ENCODE measurements around the gene TBC1D2. TPM values are rescaled to one million over a fixed set of nuclear protein-coding genes. Genes with fewer than 3 reads are reported as not detected.
A peak's percentile ranks its signal among the peaks of the same experiment; 100 is the strongest.
"Not testable (repeated sequence)": the region's sequence is repeated elsewhere in the genome, so short reads cannot be mapped to it uniquely, and the experiment has no call there.

Gene TBC1D2
- total RNA-seq, 2 donors from 2014 or later = 26.0 to 28.3 TPM

- ATAC-seq (no peak), DNase-seq (no peak)
- intact Hi-C loops (cut with DNase I, micrococcal nuclease) = no loop called here
Observed at GRCh38 chr9:98276907-98277469, 21.5 kb upstream of the TBC1D2 start.

GRCh38 chr9:98275159-98275558 lies 19.7 kb upstream of the TBC1D2 start:
- ATAC-seq = no peak
- no peak for DNase-seq
- intact Hi-C loops (cut with DNase I, micrococcal nuclease) = no loop called here

- intact Hi-C loops (cut with DNase I, micrococcal nuclease) = no loop called here
- DNase-seq = no peak
- ATAC-seq = no peak
Observed at GRCh38 chr9:98272083-98272482, 16.6 kb upstream of the TBC1D2 start.

GRCh38 chr9:98271479-98271878 lies 16.0 kb upstream of the TBC1D2 start:
- intact Hi-C loops (cut with DNase I, micrococcal nuclease) = no loop called here
- DNase-seq (no peak), ATAC-seq (no peak)

GRCh38 chr9:98270284-98270683 lies 14.8 kb upstream of the TBC1D2 start:
- intact Hi-C loops (cut with DNase I, micrococcal nuclease); DNase-seq; ATAC-seq: not testable (repeated sequence)

GRCh38 chr9:98269652-98270051 lies 14.2 kb upstream of the TBC1D2 start:
- intact Hi-C loops (cut with DNase I, micrococcal nuclease); ATAC-seq; DNase-seq: not testable (repeated sequence)

- intact Hi-C loops (cut with DNase I, micrococcal nuclease); DNase-seq; ATAC-seq: not testable (repeated sequence)
Observed at GRCh38 chr9:98267556-98267955, 12.1 kb upstream of the TBC1D2 start.

GRCh38 chr9:98264516-98264915 lies 9.1 kb upstream of the TBC1D2 start:
- DNase-seq (no peak), ATAC-seq (no peak)
- intact Hi-C loops (cut with DNase I, micrococcal nuclease) = no loop called here

- DNase-seq (peak; percentile 71 to 84), ATAC-seq (peak; percentile 98)
- intact Hi-C loops (cut with DNase I, micrococcal nuclease) = loop anchor here in 1 of 2 donors (2.0 kb wide), 1 partner anchor 59 kb away; no protein-coding TSS in a partner anchor
Observed at GRCh38 chr9:98263482-98264357, 8.3 kb upstream of the TBC1D2 start.

- intact Hi-C loops (cut with DNase I, micrococcal nuclease) = loop anchor here in 1 of 2 donors (2.0 kb wide), 1 partner anchor 58 kb away; no protein-coding TSS in a partner anchor
- no peak for ATAC-seq
- DNase-seq = no peak
Observed at GRCh38 chr9:98263080-98263479, 7.6 kb upstream of the TBC1D2 start.

- intact Hi-C loops (cut with DNase I, micrococcal nuclease) = loop anchor here in 1 of 2 donors (2.0 kb wide), 1 partner anchor 57 kb away; no protein-coding TSS in a partner anchor
- ATAC-seq (no peak), DNase-seq (no peak)
Observed at GRCh38 chr9:98262056-98262455, 6.6 kb upstream of the TBC1D2 start.

GRCh38 chr9:98260635-98261034 lies 5.2 kb upstream of the TBC1D2 start:
- DNase-seq (no peak), ATAC-seq (no peak)
- intact Hi-C loops (cut with DNase I, micrococcal nuclease) = no loop called here

GRCh38 chr9:98259791-98260190 lies 4.3 kb upstream of the TBC1D2 start:
- ATAC-seq = no peak
- no peak for DNase-seq
- intact Hi-C loops (cut with DNase I, micrococcal nuclease) = loop anchor here (5.0 to 10.0 kb wide), 3 partner anchors 55 to 337 kb away; partner anchors contain the start of gene TRMO (in 1 of the 2)

GRCh38 chr9:98256756-98257155 lies 1.3 kb upstream of the TBC1D2 start:
- intact Hi-C loops (cut with DNase I, micrococcal nuclease) = loop anchor here (5.0 to 10.0 kb wide), 3 partner anchors 52 to 334 kb away; partner anchors contain the start of gene TRMO (in 1 of the 2)
- DNase-seq (peak in 1 of 2 donors; percentile 26), ATAC-seq (no peak)

GRCh38 chr9:98255061-98255577 lies 330 bp downstream of the TBC1D2 start:
- peak in 1 of 2 donors; percentile 44 for DNase-seq
- intact Hi-C loops (cut with DNase I, micrococcal nuclease) = loop anchor here (5.0 to 10.0 kb wide), 3 partner anchors 50 to 333 kb away; partner anchors contain the start of gene TRMO (in 1 of the 2)
- ATAC-seq = peak; percentile 34

- ATAC-seq (peak; percentile 26), DNase-seq (no peak)
- intact Hi-C loops (cut with DNase I, micrococcal nuclease) = loop anchor here (5.0 to 10.0 kb wide), 3 partner anchors 50 to 332 kb away; partner anchors contain the start of gene TRMO (in 1 of the 2)
Observed at GRCh38 chr9:98254228-98255060, 1.0 kb downstream of the TBC1D2 start.

GRCh38 chr9:98253565-98253964 lies 1.9 kb downstream of the TBC1D2 start:
- DNase-seq = no peak
- ATAC-seq = no peak
- intact Hi-C loops (cut with DNase I, micrococcal nuclease) = loop anchor here (10.0 kb wide), 2 partner anchors 49 to 179 kb away; no protein-coding TSS in a partner anchor

GRCh38 chr9:98251551-98251950 lies 3.9 kb downstream of the TBC1D2 start:
- DNase-seq = no peak
- intact Hi-C loops (cut with DNase I, micrococcal nuclease) = loop anchor here (10.0 kb wide), 2 partner anchors 47 to 177 kb away; no protein-coding TSS in a partner anchor
- no peak for ATAC-seq

Measured in left colon (tissue), 2 donors.